ENCODE results near the gene GLS2.

DNA sequence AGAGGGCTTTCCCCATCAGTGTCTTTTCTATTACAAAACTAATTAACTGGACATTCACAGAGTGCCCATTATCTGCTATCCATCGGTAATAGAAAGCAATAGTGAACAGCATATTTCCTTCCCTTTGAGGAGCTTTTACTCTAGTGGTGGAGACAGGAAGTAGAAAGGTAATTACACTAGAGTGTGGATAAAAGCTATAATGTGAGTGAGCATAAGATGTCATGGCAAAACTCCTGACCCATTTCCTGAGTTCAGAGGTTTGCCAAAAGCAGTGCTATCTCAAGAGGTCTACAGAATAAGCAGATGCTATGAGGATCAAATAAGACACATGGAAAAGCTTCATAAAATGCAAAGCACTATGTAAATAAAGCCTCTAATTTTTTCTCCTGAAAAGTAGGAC, 62.8 kb downstream of the GLS2 start:
- no peak for TF ChIP-seq MYC (IDR thresholded peaks at IDR 0.05; ENCODE audit: low read depth, low read length)
- no peak for TF ChIP-seq MYC (CRISPR knock-in tag; IDR thresholded peaks at IDR 0.05; ENCODE audit: borderline replicate concordance, low read depth)
- no peak for TF ChIP-seq TAF1 (IDR thresholded peaks at IDR 0.05; ENCODE audit: control insufficient read depth, extremely low read depth, insufficient read depth, low read length, severe bottlenecking)
- no peak for TF ChIP-seq ELF4 (CRISPR knock-in tag; IDR thresholded peaks at IDR 0.05)
- no peak for TF ChIP-seq POLR2AphosphoS5 (IDR thresholded peaks at IDR 0.05; ENCODE audit: control insufficient read depth, insufficient read depth, low read depth, low read length)

Measured in K562 (cell line).